Stomach (tissue), 4 donors: Measurements from ENCODE around the gene SHISAL2A.

Source experiments
- EP300 ChIP-seq: sonication (generic); formaldehyde crosslinking; IDR thresholded peaks from one replicate; pipeline ENCODE4 v1.6.1; 2017; ENCODE audit warnings: antibody characterized with exemption
- POLR2A ChIP-seq, 4 donors: fragments of 450-650 bp; IDR thresholded peaks; one replicate each; pipeline ENCODE4 v1.6.1; 2016; ENCODE audit warnings: antibody characterized with exemption in 4 of 4, control low read depth in 2 of 4, mild to moderate bottlenecking in 1 of 4, moderate library complexity in 1 of 4
- TF ChIP-seq, protein P1 (sequence below), 7 experiments: fragments of 450-650 bp in 4 of 7; fragments of 200-600 bp in 3 of 7; sonication (generic) in 3 of 7; IDR thresholded peaks; one replicate each; pipeline ENCODE4 v1.5.1; 2016 to 2019; ENCODE audit warnings: antibody characterized with exemption in 7 of 7, control low read depth in 2 of 7, mild to moderate bottlenecking in 1 of 7

DNA sequence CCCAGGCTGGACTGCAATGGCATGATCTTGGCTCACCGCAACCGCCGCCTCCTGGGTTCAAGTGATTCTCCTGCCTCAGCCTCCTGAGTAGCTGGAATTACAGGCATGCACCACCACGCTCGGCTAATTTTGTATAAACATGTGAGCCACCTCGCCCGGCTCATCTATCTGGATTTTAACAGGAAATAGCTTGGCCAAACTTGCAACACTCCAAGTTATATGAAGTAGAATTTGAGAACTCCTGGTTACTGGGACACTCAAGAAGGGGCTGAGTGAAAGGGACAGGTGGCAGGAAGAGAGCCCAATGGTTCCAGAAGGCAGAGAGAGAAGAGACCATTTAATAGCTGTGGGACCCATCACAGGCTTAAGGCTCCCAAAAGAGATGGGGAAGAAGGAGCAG, 33.7 kb upstream of the SHISAL2A start:
- TF ChIP-seq, protein P1, sequence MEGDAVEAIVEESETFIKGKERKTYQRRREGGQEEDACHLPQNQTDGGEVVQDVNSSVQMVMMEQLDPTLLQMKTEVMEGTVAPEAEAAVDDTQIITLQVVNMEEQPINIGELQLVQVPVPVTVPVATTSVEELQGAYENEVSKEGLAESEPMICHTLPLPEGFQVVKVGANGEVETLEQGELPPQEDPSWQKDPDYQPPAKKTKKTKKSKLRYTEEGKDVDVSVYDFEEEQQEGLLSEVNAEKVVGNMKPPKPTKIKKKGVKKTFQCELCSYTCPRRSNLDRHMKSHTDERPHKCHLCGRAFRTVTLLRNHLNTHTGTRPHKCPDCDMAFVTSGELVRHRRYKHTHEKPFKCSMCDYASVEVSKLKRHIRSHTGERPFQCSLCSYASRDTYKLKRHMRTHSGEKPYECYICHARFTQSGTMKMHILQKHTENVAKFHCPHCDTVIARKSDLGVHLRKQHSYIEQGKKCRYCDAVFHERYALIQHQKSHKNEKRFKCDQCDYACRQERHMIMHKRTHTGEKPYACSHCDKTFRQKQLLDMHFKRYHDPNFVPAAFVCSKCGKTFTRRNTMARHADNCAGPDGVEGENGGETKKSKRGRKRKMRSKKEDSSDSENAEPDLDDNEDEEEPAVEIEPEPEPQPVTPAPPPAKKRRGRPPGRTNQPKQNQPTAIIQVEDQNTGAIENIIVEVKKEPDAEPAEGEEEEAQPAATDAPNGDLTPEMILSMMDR (IDR thresholded peaks at IDR 0.05) = no peak
- TF ChIP-seq POLR2A (IDR thresholded peaks at IDR 0.05) = no peak
- TF ChIP-seq EP300 = no peak
